Muscle of leg (tissue), 11 donors: ENCODE data around the gene REEP1. TPM values are rescaled to one million over a fixed set of nuclear protein-coding genes. Genes with fewer than 3 reads are reported as not detected.
A peak's percentile ranks its signal among the peaks of the same experiment; 100 is the strongest.

Experiments used
- DNase-seq: peaks from one replicate; pipeline ENCODE4 v3.0.0; 2013
- H3K27ac ChIP-seq: one replicate; pipeline ENCODE4 v1.5.1; 2013; ENCODE audit warnings: mild to moderate bottlenecking, low read length, control low read depth
- H3K27me3 ChIP-seq: one replicate; pipeline ENCODE4 v1.6.1; 2013; ENCODE audit warnings: low read length; ENCODE audit not compliant: control insufficient read depth, insufficient read depth
- H3K36me3 ChIP-seq: one replicate; pipeline ENCODE4 v1.6.1; 2013; ENCODE audit warnings: low read length; ENCODE audit not compliant: control insufficient read depth, insufficient read depth
- H3K4me1 ChIP-seq: one replicate; pipeline ENCODE4 v1.6.1; 2013; ENCODE audit warnings: low read length; ENCODE audit not compliant: control insufficient read depth, insufficient read depth
- H3K4me3 ChIP-seq: one replicate; pipeline ENCODE4 v1.5.1; 2013; ENCODE audit warnings: low read length, control low read depth
- H3K9me3 ChIP-seq: replicated peaks from 2 replicates; pipeline ENCODE4 v1.6.1; 2013; ENCODE audit warnings: low read depth, low read length; ENCODE audit not compliant: control insufficient read depth
- WGBS: methylation state at CpG from one replicate; pipeline ENCODE4 v1.1.5; 2013; ENCODE audit warnings: missing lambda C conversion rate; ENCODE audit not compliant: insufficient coverage; 5-methylcytosine and 5-hydroxymethylcytosine counted together
- polyA plus RNA-seq, 8 donors: library from polyadenylated mRNA; unstranded; fragments of 120-200 nt; gene quantifications; one replicate each; pipeline versions ENCODE4 v1.2.1 to v1.2.3, GENCODE V29; 2013; ENCODE audit warnings: inconsistent platforms in 1 of 8, low replicate concordance in 1 of 8; ENCODE audit not compliant: insufficient read length in 8 of 8, insufficient read depth in 1 of 8
- total RNA-seq: library from RNA; stranded (reverse); fragments of 120-200 nt; gene quantifications from one replicate; pipeline ENCODE4 v1.2.4, GENCODE V29; 2013

The REEP1 gene
- total and polyA plus RNA-seq, 9 donors: 41.0 to 104 (median 54.9) TPM

- H3K4me1 ChIP-seq: peaks cover 14% of the 10 kb centered on the region
- 69% methylated on average over 4 of the region's 7 CpGs for WGBS
- no peaks in the 10 kb centered on the region for H3K9me3 ChIP-seq
- peak overlapping the region; percentile 100 for H3K27ac ChIP-seq
- no peak for DNase-seq
- no peaks in the 10 kb centered on the region for H3K27me3 ChIP-seq
- peaks cover 8% of the 10 kb centered on the region for H3K36me3 ChIP-seq
- H3K4me3 ChIP-seq: peak overlapping the region; percentile 100
Observed at GRCh38 chr2:86193901-86194567, 143.4 kb downstream of the REEP1 start.

GRCh38 chr2:86189782-86190416 lies 147.5 kb downstream of the REEP1 start:
- H3K4me1 ChIP-seq: peaks cover 8% of the 10 kb centered on the region
- DNase-seq: no peak
- peaks cover 10% of the 10 kb centered on the region for H3K36me3 ChIP-seq
- no peak overlapping the region for H3K4me3 ChIP-seq
- WGBS: no CpG with 5 or more reads among the region's 7 CpGs
- H3K9me3 ChIP-seq: no peaks in the 10 kb centered on the region
- H3K27me3 ChIP-seq: no peaks in the 10 kb centered on the region
- H3K27ac ChIP-seq: no peak overlapping the region

- H3K9me3 ChIP-seq: no peaks in the 10 kb centered on the region
- no peak overlapping the region for H3K27ac ChIP-seq
- H3K4me3 ChIP-seq: no peak overlapping the region
- DNase-seq: peak; percentile 29
- H3K27me3 ChIP-seq: no peaks in the 10 kb centered on the region
- H3K36me3 ChIP-seq: peaks cover 10% of the 10 kb centered on the region
- no peaks in the 10 kb centered on the region for H3K4me1 ChIP-seq
Observed at GRCh38 chr2:86186431-86186830, 151.0 kb downstream of the REEP1 start.

GRCh38 chr2:86185517-86186212 lies 151.8 kb downstream of the REEP1 start:
- H3K27me3 ChIP-seq: no peaks in the 10 kb centered on the region
- H3K36me3 ChIP-seq: peaks cover 12% of the 10 kb centered on the region
- no peak for DNase-seq
- H3K27ac ChIP-seq: no peak overlapping the region
- no peaks in the 10 kb centered on the region for H3K4me1 ChIP-seq
- no peak overlapping the region for H3K4me3 ChIP-seq
- H3K9me3 ChIP-seq: no peaks in the 10 kb centered on the region
- WGBS: 57% methylated on average over 1 of the region's 1 CpG

GRCh38 chr2:86176597-86176996 lies 160.8 kb downstream of the REEP1 start:
- H3K27me3 ChIP-seq: no peaks in the 10 kb centered on the region
- H3K4me3 ChIP-seq: no peak overlapping the region
- no peak overlapping the region for H3K27ac ChIP-seq
- H3K4me1 ChIP-seq: no peaks in the 10 kb centered on the region
- peak; percentile 28 for DNase-seq
- no peaks in the 10 kb centered on the region for H3K9me3 ChIP-seq
- peaks cover 28% of the 10 kb centered on the region for H3K36me3 ChIP-seq

- H3K27me3 ChIP-seq: no peaks in the 10 kb centered on the region
- no peaks in the 10 kb centered on the region for H3K9me3 ChIP-seq
- H3K36me3 ChIP-seq: peaks cover 26% of the 10 kb centered on the region
- no peak overlapping the region for H3K27ac ChIP-seq
- H3K4me3 ChIP-seq: no peak overlapping the region
- no peak for DNase-seq
- no peaks in the 10 kb centered on the region for H3K4me1 ChIP-seq
- WGBS: 100% methylated on average over 1 of the region's 1 CpG
Observed at GRCh38 chr2:86175828-86176227, 161.6 kb downstream of the REEP1 start.

GRCh38 chr2:86174445-86174844 lies 163.0 kb downstream of the REEP1 start:
- Histone ChIP-seq H3K36me3 (peaks cover 26% of the 10 kb centered on the region), H3K27ac (no peak overlapping the region), H3K4me1 (no peaks in the 10 kb centered on the region), H3K4me3 (no peak overlapping the region), H3K27me3 (no peaks in the 10 kb centered on the region), H3K9me3 (no peaks in the 10 kb centered on the region)
- no CpG with 5 or more reads among the region's 2 CpGs for WGBS
- no peak for DNase-seq

- Histone ChIP-seq H3K27me3 (no peaks in the 10 kb centered on the region), H3K4me3 (no peak overlapping the region), H3K27ac (no peak overlapping the region), H3K4me1 (no peaks in the 10 kb centered on the region), H3K9me3 (no peaks in the 10 kb centered on the region), H3K36me3 (peaks cover 27% of the 10 kb centered on the region)
- no peak for DNase-seq
- WGBS: no CpG with 5 or more reads among the region's 2 CpGs
Observed at GRCh38 chr2:86172610-86173009, 164.8 kb downstream of the REEP1 start.

- Histone ChIP-seq H3K4me3 (no peak overlapping the region), H3K36me3 (peaks cover 25% of the 10 kb centered on the region), H3K4me1 (no peaks in the 10 kb centered on the region), H3K27me3 (no peaks in the 10 kb centered on the region), H3K9me3 (no peaks in the 10 kb centered on the region), H3K27ac (no peak overlapping the region)
- no CpG with 5 or more reads among the region's 3 CpGs for WGBS
- no peak for DNase-seq
Observed at GRCh38 chr2:86171295-86171694, 166.1 kb downstream of the REEP1 start.

- Histone ChIP-seq H3K9me3 (no peaks in the 10 kb centered on the region), H3K4me1 (no peaks in the 10 kb centered on the region), H3K27ac (no peak overlapping the region), H3K4me3 (no peak overlapping the region), H3K36me3 (peaks cover 28% of the 10 kb centered on the region), H3K27me3 (no peaks in the 10 kb centered on the region)
- WGBS: no CpG with 5 or more reads among the region's 4 CpGs
- DNase-seq: no peak
Observed at GRCh38 chr2:86170449-86170848, 167.0 kb downstream of the REEP1 start.
